ENCODE measurements around the gene C1orf115. TPM values are rescaled to one million over a fixed set of nuclear protein-coding genes. Genes with fewer than 3 reads are reported as not detected.

The C1orf115 gene
- polyA plus RNA-seq (0.68 to 0.97 TPM (median 0.72 TPM) in 3 replicates), polyA minus RNA-seq (0.33 to 0.66 TPM (median 0.64 TPM) in 3 replicates)
- polyA plus RNA-seq (2011; ENCODE audit: low read depth): 0.10 TPM
- 0.79 and 0.97 TPM in 2 replicates for polyA plus RNA-seq (2011; cell fraction: cytosol; rRNA removed)
- polyA plus RNA-seq (2011; cell fraction: nucleus; rRNA removed): 0.73 and 0.90 TPM in 2 replicates
- polyA plus RNA-seq (2012; ENCODE audit: low replicate concordance): 0.47 and 0.76 TPM in 2 replicates
- not detected for polyA minus RNA-seq (2011; cell fraction: cytosol; rRNA and poly(A)+ RNA removed)
- polyA minus RNA-seq (2011; cell fraction: nucleus; rRNA and poly(A)+ RNA removed): 0.21 and 0.23 TPM in 2 replicates

DNA sequence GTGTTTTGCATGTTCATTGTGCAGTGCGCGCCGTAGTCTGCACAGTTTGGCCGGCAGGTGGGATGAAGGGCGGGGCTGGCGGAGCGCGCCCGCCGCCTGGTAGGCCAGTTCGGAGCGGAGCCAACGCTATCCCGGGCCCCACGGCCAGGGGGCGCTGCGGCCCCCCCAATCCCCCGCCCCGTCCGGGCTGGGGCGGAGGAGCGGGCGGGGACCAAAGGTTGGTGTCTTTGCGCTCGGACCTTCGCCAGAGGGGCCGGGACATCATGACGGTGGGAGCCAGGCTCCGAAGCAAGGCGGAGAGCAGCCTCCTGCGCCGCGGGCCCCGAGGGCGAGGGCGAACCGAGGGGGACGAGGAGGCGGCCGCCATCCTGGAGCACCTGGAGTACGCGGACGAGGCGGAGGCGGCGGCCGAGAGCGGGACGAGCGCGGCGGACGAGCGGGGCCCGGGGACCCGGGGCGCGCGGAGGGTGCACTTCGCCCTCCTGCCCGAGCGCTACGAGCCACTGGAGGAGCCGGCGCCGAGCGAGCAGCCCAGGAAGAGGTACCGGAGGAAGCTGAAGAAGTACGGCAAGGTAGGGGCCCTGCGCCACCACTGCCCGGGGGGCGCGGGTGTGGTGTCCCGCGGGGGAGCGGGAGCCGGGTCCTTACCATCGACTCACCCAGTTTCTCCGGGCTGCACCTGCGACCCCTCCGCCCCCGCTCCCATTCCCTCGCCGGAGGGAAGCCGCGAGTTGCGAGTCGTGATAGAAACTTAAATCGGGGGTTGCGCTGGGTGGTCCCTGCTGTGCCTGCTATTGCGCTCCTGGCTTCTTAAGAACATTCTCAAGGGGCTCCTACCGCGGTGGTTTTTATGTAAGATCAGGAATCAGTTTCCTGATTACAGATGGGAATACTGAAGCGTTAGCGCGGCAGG, at the start of gene C1orf115:
TSS of gene C1orf115 (plus strand) at position 224 of the 913 bp plus-strand sequence. CDS start at position 264, 40 bp downstream.
- H4K20me1 ChIP-seq (ENCODE audit: control insufficient read depth, extremely low read depth, insufficient read depth, low read length): no peaks in the 10 kb centered on the region
- H3K27me3 ChIP-seq (ENCODE audit: control insufficient read depth, extremely low read depth, insufficient read depth, low read length): peaks cover 16% of the 10 kb centered on the region
- H3K9me3 ChIP-seq (ENCODE audit: control insufficient read depth, low read depth, low read length): no peaks in the 10 kb centered on the region
- H3K4me2 ChIP-seq (ENCODE audit: control insufficient read depth, extremely low read depth, insufficient read depth, low read depth, low read length): peak within 1 kb of the TSS; percentile 90
- no peaks in the 10 kb centered on the region for H3K36me3 ChIP-seq (ENCODE audit: control insufficient read depth in 2 of 2, extremely low read depth in 1 of 2, insufficient read depth in 2 of 2, low read length in 2 of 2)
- peaks cover 6% of the 10 kb centered on the region for H3K4me1 ChIP-seq (ENCODE audit: control insufficient read depth, extremely low read depth, insufficient read depth, low read length)
- DNase-seq (ENCODE audit: low read depth, low spot score): peak; percentile 2
- H3K79me2 ChIP-seq (ENCODE audit: control insufficient read depth, insufficient read depth, low read length): no peaks in the 10 kb centered on the region
- dilution Hi-C loops (cut with MboI; ENCODE audit: extremely low pct_ligation_motif_present, low sequenced_read_pairs): no loop called here
- peak within 1 kb of the TSS; percentile 61 to 77 (median 66) for H3K4me3 ChIP-seq (ENCODE audit: control insufficient read depth in 2 of 3, extremely low read depth in 1 of 3, insufficient read depth in 2 of 3, low read depth in 1 of 3, low read length in 3 of 3)
- TF ChIP-seq EZH2 (IDR thresholded peaks at IDR 0.05; ENCODE audit: low read length): no peak
- TF ChIP-seq, protein P1, sequence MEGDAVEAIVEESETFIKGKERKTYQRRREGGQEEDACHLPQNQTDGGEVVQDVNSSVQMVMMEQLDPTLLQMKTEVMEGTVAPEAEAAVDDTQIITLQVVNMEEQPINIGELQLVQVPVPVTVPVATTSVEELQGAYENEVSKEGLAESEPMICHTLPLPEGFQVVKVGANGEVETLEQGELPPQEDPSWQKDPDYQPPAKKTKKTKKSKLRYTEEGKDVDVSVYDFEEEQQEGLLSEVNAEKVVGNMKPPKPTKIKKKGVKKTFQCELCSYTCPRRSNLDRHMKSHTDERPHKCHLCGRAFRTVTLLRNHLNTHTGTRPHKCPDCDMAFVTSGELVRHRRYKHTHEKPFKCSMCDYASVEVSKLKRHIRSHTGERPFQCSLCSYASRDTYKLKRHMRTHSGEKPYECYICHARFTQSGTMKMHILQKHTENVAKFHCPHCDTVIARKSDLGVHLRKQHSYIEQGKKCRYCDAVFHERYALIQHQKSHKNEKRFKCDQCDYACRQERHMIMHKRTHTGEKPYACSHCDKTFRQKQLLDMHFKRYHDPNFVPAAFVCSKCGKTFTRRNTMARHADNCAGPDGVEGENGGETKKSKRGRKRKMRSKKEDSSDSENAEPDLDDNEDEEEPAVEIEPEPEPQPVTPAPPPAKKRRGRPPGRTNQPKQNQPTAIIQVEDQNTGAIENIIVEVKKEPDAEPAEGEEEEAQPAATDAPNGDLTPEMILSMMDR (optimal IDR thresholded peaks at IDR 0.05 in 1 of 3, IDR thresholded peaks at IDR 0.05 in 1 of 3, conservative IDR thresholded peaks at IDR 0.05 in 1 of 3; ENCODE audit: extremely low read depth in 1 of 3, insufficient read depth in 2 of 3, low read length in 3 of 3): peak; percentile 74 to 98 (median 85)
- H3K9ac ChIP-seq (ENCODE audit: control insufficient read depth, extremely low read depth, insufficient read depth, low read length): peak within 1 kb of the TSS; percentile 51
- H3K9me1 ChIP-seq (ENCODE audit: control insufficient read depth, extremely low read depth, insufficient read depth, low read length): no peaks in the 10 kb centered on the region
- H2AFZ ChIP-seq (ENCODE audit: control insufficient read depth, low read length): peak within 1 kb of the TSS; percentile 93
- FAIRE-seq: no peak
- H3K27ac ChIP-seq (ENCODE audit: control insufficient read depth, insufficient read depth, low read length): no peak within 1 kb of the TSS

DNA sequence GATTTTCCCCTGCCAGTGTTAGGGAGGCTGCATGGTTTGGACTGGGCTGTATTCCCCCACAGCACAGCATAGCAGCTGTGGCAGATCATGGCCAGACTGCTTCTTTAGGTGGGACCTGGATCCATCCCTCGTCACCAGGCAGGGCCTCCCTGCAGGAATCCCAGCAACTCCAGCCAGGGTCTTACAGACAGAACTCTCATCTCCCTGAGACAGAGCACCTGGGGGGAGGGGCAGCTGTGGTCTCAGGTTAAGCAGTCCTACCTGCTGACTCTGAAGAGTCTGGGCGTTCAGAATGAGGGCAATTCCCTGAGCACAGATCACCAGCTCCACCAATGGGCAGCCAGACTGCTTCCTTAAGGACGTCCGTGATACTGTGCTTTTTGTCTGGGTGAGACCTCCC, 47.9 kb upstream of the C1orf115 start:
- TF ChIP-seq, protein P1 (optimal IDR thresholded peaks at IDR 0.05 in 1 of 3, IDR thresholded peaks at IDR 0.05 in 1 of 3, conservative IDR thresholded peaks at IDR 0.05 in 1 of 3; ENCODE audit: extremely low read depth in 1 of 3, insufficient read depth in 2 of 3, low read length in 3 of 3): no peak
- TF ChIP-seq EZH2 (IDR thresholded peaks at IDR 0.05; ENCODE audit: low read length): no peak
- Histone ChIP-seq H3K9ac (ENCODE audit: control insufficient read depth, extremely low read depth, insufficient read depth, low read length) (no peak overlapping the region), H3K36me3 (ENCODE audit: control insufficient read depth in 2 of 2, extremely low read depth in 1 of 2, insufficient read depth in 2 of 2, low read length in 2 of 2) (no peaks in the 10 kb centered on the region), H3K79me2 (ENCODE audit: control insufficient read depth, insufficient read depth, low read length) (no peaks in the 10 kb centered on the region), H3K9me1 (ENCODE audit: control insufficient read depth, extremely low read depth, insufficient read depth, low read length) (no peaks in the 10 kb centered on the region), H3K4me2 (ENCODE audit: control insufficient read depth, extremely low read depth, insufficient read depth, low read depth, low read length) (no peak overlapping the region), H4K20me1 (ENCODE audit: control insufficient read depth, extremely low read depth, insufficient read depth, low read length) (no peaks in the 10 kb centered on the region), H3K27me3 (ENCODE audit: control insufficient read depth, extremely low read depth, insufficient read depth, low read length) (no peaks in the 10 kb centered on the region), H3K27ac (ENCODE audit: control insufficient read depth, insufficient read depth, low read length) (no peak overlapping the region), H2AFZ (ENCODE audit: control insufficient read depth, low read length) (no peak overlapping the region), H3K9me3 (ENCODE audit: control insufficient read depth, low read depth, low read length) (no peaks in the 10 kb centered on the region), H3K4me3 (ENCODE audit: control insufficient read depth in 2 of 3, extremely low read depth in 1 of 3, insufficient read depth in 2 of 3, low read depth in 1 of 3, low read length in 3 of 3) (no peak overlapping the region), H3K4me1 (ENCODE audit: control insufficient read depth, extremely low read depth, insufficient read depth, low read length) (no peaks in the 10 kb centered on the region)
- no peak for DNase-seq (ENCODE audit: low read depth, low spot score)
- dilution Hi-C loops (cut with MboI; ENCODE audit: extremely low pct_ligation_motif_present, low sequenced_read_pairs): no loop called here
- no peak for FAIRE-seq

All from keratinocyte (primary cell).